HL-60 (cell line): ENCODE data around the gene CDH23.

Experiments used
- DNase-seq, 2 experiments: peaks; one replicate each; pipeline ENCODE4 v3.0.0-alpha.2; 2010 to 2020; ENCODE audit warnings: low read depth in 1 of 2, low spot score in 1 of 2
- H3K27ac ChIP-seq: fragments of 250-450 bp; sonication (Bioruptor Pico); replicated peaks from 2 replicates; pipeline ENCODE4 v1.5.1; 2020; ENCODE audit warnings: mild to moderate bottlenecking, moderate library complexity
- H3K27me3 ChIP-seq: fragments of 250-450 bp; sonication (Bioruptor Pico); 2 replicates; pipeline ENCODE4 v1.5.1; 2021; ENCODE audit warnings: mild to moderate bottlenecking, moderate library complexity; ENCODE audit not compliant: insufficient read depth, poor library complexity, severe bottlenecking
- H3K4me3 ChIP-seq: replicated peaks from 2 replicates; pipeline ENCODE4 v1.5.1; 2011; ENCODE audit warnings: mild to moderate bottlenecking, control low read depth, low read length; ENCODE audit not compliant: insufficient read depth
- GABPA ChIP-seq: IDR thresholded peaks from 2 replicates; pipeline ENCODE4 v1.6.1; 2012; ENCODE audit warnings: low read depth
- POLR2AphosphoS5 ChIP-seq: IDR thresholded peaks from 2 replicates; pipeline ENCODE4 v1.6.1; 2012; ENCODE audit warnings: low read depth
- REST ChIP-seq: IDR thresholded peaks from 2 replicates; pipeline ENCODE4 v1.6.1; 2012; ENCODE audit warnings: low read depth; ENCODE audit not compliant: insufficient replicate concordance
- SPI1 ChIP-seq: IDR thresholded peaks from 2 replicates; pipeline ENCODE4 v1.6.1; 2012; ENCODE audit warnings: low read depth, mild to moderate bottlenecking, borderline replicate concordance
- TF ChIP-seq, protein P1 (sequence below): IDR thresholded peaks from one replicate; pipeline ENCODE4 v1.5.1; 2011; ENCODE audit warnings: low read length, control low read depth, inconsistent platforms; ENCODE audit not compliant: insufficient read depth

Gene CDH23

GRCh38 chr10:71354776-71355175, 41.9 kb upstream of the CDH23 start:
- Histone ChIP-seq H3K27ac (no peak overlapping the region), H3K27me3 (no peaks in the 10 kb centered on the region), H3K4me3 (no peak overlapping the region)
- DNase-seq, result no peak
- TF ChIP-seq, protein P1, sequence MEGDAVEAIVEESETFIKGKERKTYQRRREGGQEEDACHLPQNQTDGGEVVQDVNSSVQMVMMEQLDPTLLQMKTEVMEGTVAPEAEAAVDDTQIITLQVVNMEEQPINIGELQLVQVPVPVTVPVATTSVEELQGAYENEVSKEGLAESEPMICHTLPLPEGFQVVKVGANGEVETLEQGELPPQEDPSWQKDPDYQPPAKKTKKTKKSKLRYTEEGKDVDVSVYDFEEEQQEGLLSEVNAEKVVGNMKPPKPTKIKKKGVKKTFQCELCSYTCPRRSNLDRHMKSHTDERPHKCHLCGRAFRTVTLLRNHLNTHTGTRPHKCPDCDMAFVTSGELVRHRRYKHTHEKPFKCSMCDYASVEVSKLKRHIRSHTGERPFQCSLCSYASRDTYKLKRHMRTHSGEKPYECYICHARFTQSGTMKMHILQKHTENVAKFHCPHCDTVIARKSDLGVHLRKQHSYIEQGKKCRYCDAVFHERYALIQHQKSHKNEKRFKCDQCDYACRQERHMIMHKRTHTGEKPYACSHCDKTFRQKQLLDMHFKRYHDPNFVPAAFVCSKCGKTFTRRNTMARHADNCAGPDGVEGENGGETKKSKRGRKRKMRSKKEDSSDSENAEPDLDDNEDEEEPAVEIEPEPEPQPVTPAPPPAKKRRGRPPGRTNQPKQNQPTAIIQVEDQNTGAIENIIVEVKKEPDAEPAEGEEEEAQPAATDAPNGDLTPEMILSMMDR, result no peak
- TF ChIP-seq POLR2AphosphoS5, result no peak
- no peak for TF ChIP-seq REST
- no peak for TF ChIP-seq SPI1
- TF ChIP-seq GABPA, result no peak

DNA sequence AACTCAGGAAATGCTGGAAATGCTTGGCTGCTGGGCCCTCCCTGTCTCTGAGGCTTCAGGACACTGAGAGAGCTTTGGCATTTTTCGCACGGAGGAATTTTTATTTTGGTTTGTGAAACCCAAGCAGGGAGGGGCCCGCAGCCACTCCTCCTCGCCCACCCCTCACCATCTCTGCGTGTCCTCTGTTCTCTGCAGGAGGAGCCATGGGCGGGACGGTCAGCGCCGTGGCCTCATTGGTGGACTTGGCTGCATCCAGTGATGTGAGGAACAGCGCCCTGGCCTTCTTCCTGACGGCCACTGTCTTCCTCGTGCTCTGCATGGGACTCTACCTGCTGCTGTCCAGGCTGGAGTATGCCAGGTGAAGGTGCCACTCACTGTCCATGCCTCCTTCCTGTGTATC, 40.8 kb upstream of the CDH23 start:
- H3K27me3 ChIP-seq, result no peaks in the 10 kb centered on the region
- no peak for DNase-seq
- no peak overlapping the region for H3K27ac ChIP-seq
- TF ChIP-seq, protein P1, result no peak
- no peak for TF ChIP-seq POLR2AphosphoS5
- no peak for TF ChIP-seq REST
- TF ChIP-seq GABPA, result no peak
- no peak for TF ChIP-seq SPI1
- H3K4me3 ChIP-seq, result no peak overlapping the region

- H3K27me3 ChIP-seq, result no peaks in the 10 kb centered on the region
- DNase-seq, result no peak
- H3K27ac ChIP-seq, result no peak overlapping the region
- H3K4me3 ChIP-seq, result no peak overlapping the region
- TF ChIP-seq, protein P1, result no peak
- no peak for TF ChIP-seq SPI1
- no peak for TF ChIP-seq GABPA
- TF ChIP-seq POLR2AphosphoS5, result no peak
- TF ChIP-seq REST, result no peak
Observed at GRCh38 chr10:71357792-71358265, 38.9 kb upstream of the CDH23 start.
